CD4-positive, alpha-beta T cell (primary cell): ENCODE data around the gene VWA8. TPM values are rescaled to one million over a fixed set of nuclear protein-coding genes. Genes with fewer than 3 reads are reported as not detected.
"Not testable (repeated sequence)": the region's sequence is repeated elsewhere in the genome, so short reads cannot be mapped to it uniquely, and the experiment has no call there.

ENCODE experiments used
- ATAC-seq: fragments of 200-7000 bp; cut with Tn5 transposase; one replicate; pipeline ENCODE4 v1.10.0; 2022; ENCODE audit warnings: mild to moderate bottlenecking; ENCODE audit not compliant: poor library complexity
- CTCF ChIA-PET: fragments of 350-600 bp; sonication (Branson Sonifier 250); formaldehyde crosslinking; loops from one replicate; lab custom pipeline; 2021; ENCODE audit warnings: antibody characterized with exemption, inconsistent platforms; lab: Charles Lee
- POLR2A ChIA-PET: fragments of 350-600 bp; sonication (Branson Sonifier 250); formaldehyde crosslinking; loops from one replicate; lab custom pipeline; 2021; ENCODE audit warnings: antibody characterized with exemption, inconsistent platforms; lab: Charles Lee
- DNase-seq, 14 experiments: peaks; one replicate each; pipeline ENCODE4 v3.0.0-alpha.2; 2013 to 2020; ENCODE audit warnings: mixed read lengths in 2 of 14
- H3K27ac ChIP-seq, 2 donors: one replicate each; pipeline versions ENCODE4 v1.5.1 to v1.7.0; 2013; ENCODE audit warnings: low read length in 2 of 2, low read depth in 1 of 2, mild to moderate bottlenecking in 1 of 2
- H3K27me3 ChIP-seq, 2 experiments: 1 replicate in 1 of 2; 2 replicates in 1 of 2; pipeline versions ENCODE4 v1.6.1 to v1.7.0; 2013; ENCODE audit warnings: low read length in 2 of 2, control low read depth in 1 of 2, mild to moderate bottlenecking in 1 of 2, moderate library complexity in 1 of 2; ENCODE audit not compliant: insufficient read depth in 2 of 2, control insufficient read depth in 1 of 2
- H3K36me3 ChIP-seq: one replicate; pipeline ENCODE4 v1.6.1; 2013; ENCODE audit warnings: low read length, control low read depth; ENCODE audit not compliant: insufficient read depth
- H3K4me1 ChIP-seq: one replicate; pipeline ENCODE4 v1.6.1; 2013; ENCODE audit warnings: low read length, control low read depth; ENCODE audit not compliant: insufficient read depth
- H3K4me3 ChIP-seq: one replicate; pipeline ENCODE4 v1.5.1; 2013; ENCODE audit warnings: mild to moderate bottlenecking, low read length, moderate library complexity
- H3K9me3 ChIP-seq, 2 experiments: 1 replicate in 1 of 2; 2 replicates in 1 of 2; pipeline versions ENCODE4 v1.6.1 to v1.7.0; 2013; ENCODE audit warnings: low read length in 2 of 2, mild to moderate bottlenecking in 2 of 2, control low read depth in 1 of 2, moderate library complexity in 1 of 2; ENCODE audit not compliant: control insufficient read depth in 1 of 2, insufficient read depth in 1 of 2
- H3K27ac Mint-ChIP-seq: one replicate; pipeline ENCODE4 v1.8.0; 2020; ENCODE audit warnings: mixed read lengths
- H3K27me3 Mint-ChIP-seq: one replicate; pipeline ENCODE4 v1.8.0; 2021; ENCODE audit warnings: mixed read lengths
- H3K36me3 Mint-ChIP-seq: one replicate; pipeline ENCODE4 v1.8.0; 2021; ENCODE audit warnings: low read depth, mixed read lengths
- H3K4me1 Mint-ChIP-seq: one replicate; pipeline ENCODE4 v1.8.0; 2021; ENCODE audit warnings: low read depth, mixed read lengths
- H3K4me3 Mint-ChIP-seq: one replicate; pipeline ENCODE4 v1.8.0; 2020; ENCODE audit warnings: mild to moderate bottlenecking, mixed read lengths
- H3K9me3 Mint-ChIP-seq: one replicate; pipeline ENCODE4 v1.8.0; 2020; ENCODE audit warnings: mixed read lengths
- CTCF ChIP-seq: fragments of 200-600 bp; IDR thresholded peaks from one replicate; pipeline ENCODE4 v1.8.0; 2022; ENCODE audit warnings: antibody characterized with exemption, mild to moderate bottlenecking
- intact Hi-C, 2 experiments: fragments of 100-400 bp; cut with DNase I in 1 of 2; cut with micrococcal nuclease in 1 of 2; formaldehyde crosslinking; loops; one replicate each; pipeline versions ENCODE4 v1.15.1 to v1.9.0; 2023 to 2025; cut with DNase I, micrococcal nuclease
- total RNA-seq, 174 experiments: library from RNA in 2 of 174; stranded (reverse) in 2 of 174; gene quantifications; one replicate each; pipeline ENCODE4 v1.2.3 and lab custom pipeline; 2021 to 2026

Gene VWA8
- total RNA-seq, 2 experiments from 2014 or later: 18.7 to 19.0 TPM

DNA sequence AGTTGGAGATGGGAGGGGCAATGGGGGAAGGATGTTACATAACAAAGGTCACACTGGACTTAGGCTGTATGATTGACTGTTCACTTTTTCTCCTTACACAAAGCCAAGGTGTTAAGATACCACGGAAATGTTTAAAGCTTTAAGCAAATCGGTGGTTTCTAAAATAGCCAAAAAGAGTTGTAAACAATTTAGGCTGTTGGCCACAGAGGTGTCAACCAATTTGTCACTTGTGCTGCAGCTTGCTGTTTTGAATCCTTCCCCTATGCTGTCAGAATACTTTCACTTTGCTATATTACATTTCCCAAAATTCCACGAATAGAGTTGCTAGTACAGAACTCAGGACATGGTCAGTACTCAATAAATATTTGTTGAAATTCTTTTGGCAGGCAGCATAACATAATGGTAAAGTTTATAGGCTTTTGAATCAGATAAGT is 149.3 kb downstream of the VWA8 start:
- no peak for TF ChIP-seq CTCF
- ATAC-seq: no peak
- peak in 3 of 14 experiments; percentile 14 to 76 (median 17) for DNase-seq
- Histone ChIP-seq H3K36me3 (peaks cover 25% of the 10 kb centered on the region), H3K27me3 (no peaks in the 10 kb centered on the region), H3K4me1 (no peaks in the 10 kb centered on the region), H3K9me3 (no peaks in the 10 kb centered on the region), H3K27ac (no peak overlapping the region), H3K4me3 (no peak overlapping the region)
- no peak overlapping the region for H3K27ac Mint-ChIP-seq
- H3K9me3 Mint-ChIP-seq: no peaks in the 10 kb centered on the region
- CTCF ChIA-PET: no interaction called here
- peaks cover 14% of the 10 kb centered on the region for H3K4me1 Mint-ChIP-seq
- POLR2A ChIA-PET: no interaction called here
- H3K36me3 Mint-ChIP-seq: peaks cover 81% of the 10 kb centered on the region
- no peaks in the 10 kb centered on the region for H3K27me3 Mint-ChIP-seq
- H3K4me3 Mint-ChIP-seq: no peak overlapping the region
- intact Hi-C loops: loop anchor here in 1 of 2 experiments (5.0 kb wide), 1 partner anchor 61 kb away; no protein-coding TSS in a partner anchor

DNA sequence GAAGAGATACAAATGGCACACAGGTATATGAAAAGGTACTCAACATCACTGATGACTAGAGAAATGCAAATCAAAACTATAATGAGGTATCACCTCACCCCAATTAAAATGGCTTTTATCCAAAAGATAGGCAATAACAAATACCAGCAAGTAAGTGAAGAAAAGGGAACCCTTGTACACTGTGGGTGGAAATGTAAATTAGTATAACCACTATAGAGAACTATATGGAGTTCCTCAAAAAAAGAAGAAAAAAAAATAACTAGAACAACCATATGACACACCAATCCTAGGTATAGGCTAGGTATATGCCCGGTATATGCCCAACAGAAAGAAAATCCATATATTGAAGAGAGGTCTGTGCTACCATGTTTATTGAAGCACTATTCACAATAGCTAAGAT is 150.9 kb downstream of the VWA8 start:
- H3K4me1 ChIP-seq: no peaks in the 10 kb centered on the region
- TF ChIP-seq CTCF: no peak
- H3K27ac ChIP-seq: no peak overlapping the region
- Mint-ChIP-seq H3K27ac (no peak overlapping the region), H3K4me1 (peaks cover 14% of the 10 kb centered on the region), H3K27me3 (no peaks in the 10 kb centered on the region), H3K9me3 (no peaks in the 10 kb centered on the region), H3K36me3 (peaks cover 78% of the 10 kb centered on the region), H3K4me3 (no peak overlapping the region)
- intact Hi-C loops: loop anchor here in 1 of 2 experiments (5.0 kb wide), 1 partner anchor 62 kb away; no protein-coding TSS in a partner anchor
- no peaks in the 10 kb centered on the region for H3K9me3 ChIP-seq
- ChIA-PET CTCF (no interaction called here), POLR2A (interaction anchor here (0.6 kb wide), 1 partner anchor 18 kb away, joined by 3 read pairs; no protein-coding TSS in a partner anchor)
- no peaks in the 10 kb centered on the region for H3K27me3 ChIP-seq
- H3K4me3 ChIP-seq: no peak overlapping the region
- ATAC-seq (no peak), DNase-seq (no peak)
- H3K36me3 ChIP-seq: peaks cover 21% of the 10 kb centered on the region

DNA sequence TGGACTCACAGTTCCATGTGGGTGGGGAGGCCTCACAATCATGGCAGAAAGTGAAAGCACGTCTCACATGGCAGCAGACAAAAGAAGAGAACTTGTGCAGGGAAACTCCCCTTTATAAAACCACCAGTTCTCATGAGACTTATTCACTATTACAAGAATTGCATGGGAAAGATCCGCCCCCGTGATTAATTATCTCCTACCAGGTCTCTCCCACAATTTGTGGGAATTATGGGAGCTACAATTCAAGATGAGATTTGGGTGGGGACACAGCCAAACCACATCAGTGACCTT is 157.5 kb downstream of the VWA8 start:
- H3K27ac Mint-ChIP-seq, ATAC-seq, POLR2A ChIA-PET: not testable (repeated sequence)

More for the DNA sequence above, 157.5 kb downstream of the VWA8 start:
- H3K4me1 Mint-ChIP-seq, DNase-seq, intact Hi-C loops, CTCF ChIA-PET, H3K27ac ChIP-seq, H3K27me3 ChIP-seq, H3K9me3 ChIP-seq, H3K4me3 ChIP-seq, H3K9me3 Mint-ChIP-seq, H3K27me3 Mint-ChIP-seq, H3K4me1 ChIP-seq, H3K4me3 Mint-ChIP-seq: not testable (repeated sequence)
- peaks cover 30% of the 10 kb centered on the region for H3K36me3 ChIP-seq
- peaks cover 86% of the 10 kb centered on the region for H3K36me3 Mint-ChIP-seq
